IMR-90 (cell line): ENCODE measurements around the gene PLEK2. TPM values are rescaled to one million over a fixed set of nuclear protein-coding genes. Genes with fewer than 3 reads are reported as not detected.

ENCODE experiments used
- ATAC-seq: fragments of 200-7000 bp; cut with Tn5 transposase; 2 replicates; pipeline ENCODE4 v1.9.1; 2020; ENCODE audit warnings: low read depth, mild to moderate bottlenecking, moderate library complexity
- BruUV-seq: library from RNA; stranded (reverse); fragments of 400-500 nt; replicated peaks from 2 replicates; lab custom pipeline; 2021; lab: Mats Ljungman, UMichigan
- CTCF ChIA-PET: fragments of 300-600 bp; formaldehyde crosslinking; extraction: SDS; loops from one replicate; lab custom pipeline; 2021; ENCODE audit warnings: antibody characterized with exemption; lab: Yijun Ruan, JAX
- POLR2A ChIA-PET: fragments of 300-600 bp; sonication (Branson Sonifier 250); formaldehyde crosslinking; loops from one replicate; lab custom pipeline; 2022; ENCODE audit warnings: antibody characterized with exemption; ENCODE audit not compliant: unreplicated experiment; lab: Charles Lee
- DNase-seq: peaks from one replicate; pipeline ENCODE4 v3.0.0; 2013
- H2AFZ ChIP-seq: replicated peaks from 2 replicates; pipeline ENCODE3; 2013; ENCODE audit warnings: low read length, mild to moderate bottlenecking; ENCODE audit not compliant: poor library complexity
- H2AK5ac ChIP-seq: 2 replicates; pipeline ENCODE4 v1.6.1; 2013; ENCODE audit warnings: low read depth, low read length, inconsistent platforms
- H2AK9ac ChIP-seq: replicated peaks from 2 replicates; pipeline ENCODE3; 2013; ENCODE audit warnings: mild to moderate bottlenecking, low read depth, low read length, moderate library complexity; ENCODE audit not compliant: poor library complexity
- H2BK120ac ChIP-seq: 2 replicates; pipeline ENCODE4 v1.6.1; 2013; ENCODE audit warnings: low read depth, low read length, inconsistent platforms
- H2BK15ac ChIP-seq: 3 replicates; pipeline ENCODE4 v1.6.1; 2013; ENCODE audit warnings: low read depth, low read length, inconsistent platforms
- H2BK20ac ChIP-seq: 2 replicates; pipeline ENCODE4 v1.6.1; 2013; ENCODE audit warnings: low read depth, mild to moderate bottlenecking, inconsistent platforms, low read length, moderate library complexity
- H2BK5ac ChIP-seq: 2 replicates; pipeline ENCODE4 v1.6.1; 2013; ENCODE audit warnings: mild to moderate bottlenecking, low read depth, low read length, inconsistent platforms; ENCODE audit not compliant: poor library complexity, severe bottlenecking
- H3K14ac ChIP-seq: replicated peaks from 2 replicates; pipeline ENCODE4 v1.6.1; 2013; ENCODE audit warnings: low read depth, low read length, inconsistent platforms
- H3K18ac ChIP-seq: 2 replicates; pipeline ENCODE4 v1.6.1; 2013; ENCODE audit warnings: low read depth, low read length, control low read depth
- H3K23ac ChIP-seq: 2 replicates; pipeline ENCODE4 v1.6.1; 2013; ENCODE audit warnings: low read depth, low read length, inconsistent platforms
- H3K27ac ChIP-seq: 2 replicates; pipeline ENCODE4 v1.5.1; 2013; ENCODE audit warnings: mild to moderate bottlenecking, control low read depth, low read length; ENCODE audit not compliant: insufficient read depth
- H3K27me3 ChIP-seq: 2 replicates; pipeline ENCODE4 v1.6.1; 2013; ENCODE audit warnings: low read length; ENCODE audit not compliant: control insufficient read depth, insufficient read depth
- H3K36me3 ChIP-seq: 2 replicates; pipeline ENCODE4 v1.6.1; 2013; ENCODE audit warnings: low read length, mixed read lengths; ENCODE audit not compliant: control insufficient read depth, insufficient read depth
- H3K4ac ChIP-seq: 2 replicates; pipeline ENCODE4 v1.6.1; 2013; ENCODE audit warnings: low read depth, low read length, inconsistent platforms
- H3K4me1 ChIP-seq: 2 replicates; pipeline ENCODE4 v1.6.1; 2013; ENCODE audit warnings: low read length, mixed read lengths; ENCODE audit not compliant: control insufficient read depth, insufficient read depth
- H3K4me2 ChIP-seq: 2 replicates; pipeline ENCODE4 v1.6.1; 2013; ENCODE audit warnings: low read depth, mild to moderate bottlenecking, control low read depth, low read length, moderate library complexity
- H3K4me3 ChIP-seq: 2 replicates; pipeline ENCODE4 v1.5.1; 2013; ENCODE audit warnings: low read depth, mild to moderate bottlenecking, control low read depth, low read length, moderate library complexity; ENCODE audit not compliant: insufficient read depth
- H3K56ac ChIP-seq: 2 replicates; pipeline ENCODE4 v1.6.1; 2013; ENCODE audit warnings: low read length, inconsistent platforms; ENCODE audit not compliant: insufficient read depth; ENCODE audit errors: extremely low read depth
- H3K79me1 ChIP-seq, 2 experiments: 2 replicates each; pipeline ENCODE4 v1.6.1; 2013; ENCODE audit warnings: low read length in 2 of 2, inconsistent platforms in 1 of 2, low read depth in 1 of 2
- H3K9ac ChIP-seq: 2 replicates; pipeline ENCODE4 v1.6.1; 2013; ENCODE audit warnings: low read depth, low read length, control low read depth
- H3K9me1 ChIP-seq: 2 replicates; pipeline ENCODE4 v1.6.1; 2013; ENCODE audit warnings: low read length, inconsistent platforms; ENCODE audit not compliant: insufficient read depth
- H3K9me3 ChIP-seq: 2 replicates; pipeline ENCODE4 v1.6.1; 2013; ENCODE audit warnings: low read length; ENCODE audit not compliant: control insufficient read depth, insufficient read depth
- H4K20me1 ChIP-seq: 2 replicates; pipeline ENCODE4 v1.6.1; 2013; ENCODE audit warnings: low read length, inconsistent platforms; ENCODE audit not compliant: insufficient read depth
- H4K5ac ChIP-seq: 2 replicates; pipeline ENCODE4 v1.6.1; 2013; ENCODE audit warnings: mild to moderate bottlenecking, low read depth, low read length, control low read depth
- H4K8ac ChIP-seq, 2 experiments: 2 replicates each; pipeline ENCODE4 v1.6.1; 2013; ENCODE audit warnings: low read depth in 2 of 2, low read length in 2 of 2, control low read depth in 1 of 2, inconsistent platforms in 1 of 2
- H4K91ac ChIP-seq: 2 replicates; pipeline ENCODE4 v1.6.1; 2013; ENCODE audit warnings: low read depth, low read length, inconsistent platforms; ENCODE audit not compliant: insufficient read depth
- BHLHE40 ChIP-seq: fragments of 150-350 bp; IDR thresholded peaks from 2 replicates; pipeline ENCODE4 v1.6.1; 2016; ENCODE audit warnings: mild to moderate bottlenecking, low read depth, low read length
- CEBPB ChIP-seq: IDR thresholded peaks from 2 replicates; pipeline ENCODE4 v1.6.1; 2012; ENCODE audit warnings: low read depth, low read length, improper control_type of control experiment
- CHD1 ChIP-seq: IDR thresholded peaks from 2 replicates; pipeline ENCODE4 v1.6.1; 2012; ENCODE audit warnings: low read depth, low read length, improper control_type of control experiment
- CTCF ChIP-seq: conservative IDR thresholded peaks from 2 replicates; pipeline ENCODE4 v1.5.1; 2012; ENCODE audit warnings: mild to moderate bottlenecking, low read depth, low read length, improper control_type of control experiment
- ELK1 ChIP-seq: fragments of 150-350 bp; IDR thresholded peaks from 2 replicates; pipeline ENCODE4 v1.6.1; 2016; ENCODE audit warnings: low read depth, mild to moderate bottlenecking, low read length, moderate library complexity, borderline replicate concordance
- FOS ChIP-seq: fragments of 150-350 bp; IDR thresholded peaks from 2 replicates; pipeline ENCODE4 v1.6.1; 2016; ENCODE audit warnings: low read depth, low read length
- MAFK ChIP-seq: IDR thresholded peaks from 2 replicates; pipeline ENCODE4 v1.6.1; 2012; ENCODE audit warnings: low read depth, low read length, improper control_type of control experiment
- MXI1 ChIP-seq: IDR thresholded peaks from 2 replicates; pipeline ENCODE4 v1.6.1; 2012; ENCODE audit warnings: low read depth, mild to moderate bottlenecking, low read length, moderate library complexity, borderline replicate concordance
- POLR2A ChIP-seq: IDR thresholded peaks from 2 replicates; pipeline ENCODE4 v1.6.1; 2012; ENCODE audit warnings: mild to moderate bottlenecking, low read depth, low read length
- RAD21 ChIP-seq: IDR thresholded peaks from 2 replicates; pipeline ENCODE4 v1.6.1; 2012; ENCODE audit warnings: low read length, improper control_type of control experiment
- RCOR1 ChIP-seq: IDR thresholded peaks from 2 replicates; pipeline ENCODE4 v1.6.1; 2012; ENCODE audit warnings: mild to moderate bottlenecking, low read length, improper control_type of control experiment; ENCODE audit not compliant: insufficient replicate concordance
- RFX5 ChIP-seq: IDR thresholded peaks from 2 replicates; pipeline ENCODE4 v1.8.0; 2012; ENCODE audit warnings: low read depth, mild to moderate bottlenecking, low read length, moderate library complexity
- WGBS, 2 experiments: methylation state at CpG; one replicate each; pipeline versions ENCODE4 v1.1.5 to v1.1.7; 2013; ENCODE audit warnings: missing lambda C conversion rate in 2 of 2; ENCODE audit not compliant: insufficient read length in 1 of 2; ENCODE audit errors: extremely low coverage in 2 of 2; 5-methylcytosine and 5-hydroxymethylcytosine counted together
- dilution Hi-C: fragments of 300-500 bp; cut with HindIII; formaldehyde crosslinking; loops from one replicate; pipeline ENCODE4 v1.14.3; 2018; ENCODE audit warnings: low sequenced_read_pairs; ENCODE audit not compliant: unreplicated experiment
- in situ Hi-C: fragments of 300-500 bp; cut with MboI; formaldehyde crosslinking; loops from 3 replicates; pipeline ENCODE4 v1.14.3; 2019; ENCODE audit warnings: low sequenced_read_pairs, inconsistent platforms, mixed read lengths
- intact Hi-C: fragments of 100-400 bp; cut with micrococcal nuclease; formaldehyde crosslinking; loops from 2 replicates; pipeline ENCODE4 v1.10.0; 2022
- polyA plus RNA-seq, 3 experiments: library from polyadenylated mRNA; depleted of rRNA; stranded (reverse); fragments of >200 nt; gene quantifications; 2 replicates each; pipeline ENCODE4 v1.2.3, GENCODE V29; 2012; ENCODE audit warnings: low replicate concordance in 1 of 3
- total RNA-seq: library from RNA; depleted of rRNA; stranded (reverse); fragments of >200 nt; gene quantifications from 2 replicates; pipeline ENCODE4 v1.2.3, GENCODE V29; 2012
- TF ChIP-seq, protein P1 (sequence below): fragments of 150-350 bp; IDR thresholded peaks from 2 replicates; pipeline ENCODE4 v1.6.1; 2017; ENCODE audit warnings: mild to moderate bottlenecking, antibody characterized with exemption, low read length, low read depth

PLEK2 gene
- total and polyA plus RNA-seq, 2 of the 4 experiments (the other 2 are of a cell fraction), result 1.7 to 2.5 TPM

DNA sequence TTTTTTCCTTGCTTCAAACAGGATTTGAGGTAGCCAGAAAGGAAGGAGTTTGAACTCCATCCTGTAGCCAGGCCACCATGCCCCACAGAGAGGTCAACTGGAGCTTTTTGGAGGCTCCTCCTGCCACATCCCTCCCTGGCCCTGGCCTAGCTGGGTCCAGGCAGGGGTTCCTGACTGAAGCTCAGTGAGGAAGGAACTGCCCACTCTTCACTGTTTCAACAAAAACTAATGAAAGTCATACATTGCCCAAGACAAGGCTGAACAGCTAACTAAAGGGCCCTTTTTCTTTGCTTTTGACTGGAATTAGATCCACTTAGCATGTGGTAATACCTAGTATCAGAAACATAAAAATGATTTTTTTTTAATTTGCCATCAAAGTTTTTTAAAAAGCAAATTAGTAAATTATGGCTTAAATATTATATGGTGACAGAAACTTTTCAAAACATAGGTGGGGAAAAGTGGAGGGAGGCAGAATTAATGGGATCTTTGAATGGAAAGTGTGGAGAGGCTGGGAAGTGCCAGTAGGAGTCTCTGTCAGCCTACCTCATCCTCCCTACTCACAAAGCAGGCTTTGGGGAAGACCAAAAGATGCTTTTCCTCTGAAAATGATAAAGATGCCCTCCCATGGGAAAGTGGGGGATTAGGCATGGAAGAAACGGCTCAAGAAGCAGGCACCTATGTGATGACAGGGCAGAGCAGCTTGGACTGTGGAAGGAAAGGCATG, 22.0 kb downstream of the PLEK2 start:
- no peaks in the 10 kb centered on the region for H3K9me3 ChIP-seq
- H2BK15ac ChIP-seq, result no peak overlapping the region
- H2AK9ac ChIP-seq, result no peak overlapping the region
- H3K4me1 ChIP-seq, result no peaks in the 10 kb centered on the region
- POLR2A ChIA-PET, result interaction anchor here (0.5 kb wide), 1 partner anchor 17 kb away, joined by 3 read pairs; no protein-coding TSS in a partner anchor
- no TSS peak for BruUV-seq
- H3K79me1 ChIP-seq, result no peaks in the 10 kb centered on the region
- H3K4ac ChIP-seq, result no peak overlapping the region
- ATAC-seq (no peak), DNase-seq (no peak)
- no peak overlapping the region for H2AFZ ChIP-seq
- no peak overlapping the region for H2BK5ac ChIP-seq
- H3K23ac ChIP-seq, result no peak overlapping the region
- H3K9ac ChIP-seq, result no peak overlapping the region
- H3K9me1 ChIP-seq, result no peaks in the 10 kb centered on the region
- peaks cover 7% of the 10 kb centered on the region for H3K36me3 ChIP-seq
- no peak overlapping the region for H4K5ac ChIP-seq
- no peaks in the 10 kb centered on the region for H4K20me1 ChIP-seq
- H4K8ac ChIP-seq, result no peak overlapping the region
- TF ChIP-seq MXI1, result no peak
- TF ChIP-seq BHLHE40, result no peak
- no peak for TF ChIP-seq MAFK
- TF ChIP-seq RAD21, result no peak
- TF ChIP-seq CHD1, result no peak
- TF ChIP-seq POLR2A, result no peak
- TF ChIP-seq ELK1, result no peak
- no peak for TF ChIP-seq CTCF
- no peak for TF ChIP-seq FOS
- TF ChIP-seq RFX5, result no peak
- no peak for TF ChIP-seq CEBPB
- TF ChIP-seq RCOR1, result no peak
- TF ChIP-seq, protein P1, sequence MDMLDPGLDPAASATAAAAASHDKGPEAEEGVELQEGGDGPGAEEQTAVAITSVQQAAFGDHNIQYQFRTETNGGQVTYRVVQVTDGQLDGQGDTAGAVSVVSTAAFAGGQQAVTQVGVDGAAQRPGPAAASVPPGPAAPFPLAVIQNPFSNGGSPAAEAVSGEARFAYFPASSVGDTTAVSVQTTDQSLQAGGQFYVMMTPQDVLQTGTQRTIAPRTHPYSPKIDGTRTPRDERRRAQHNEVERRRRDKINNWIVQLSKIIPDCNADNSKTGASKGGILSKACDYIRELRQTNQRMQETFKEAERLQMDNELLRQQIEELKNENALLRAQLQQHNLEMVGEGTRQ, result no peak
- H3K56ac ChIP-seq, result no peak overlapping the region
- no peak overlapping the region for H2BK20ac ChIP-seq
- no peak overlapping the region for H3K18ac ChIP-seq
- dilution Hi-C loops, result no loop called here
- no peak overlapping the region for H3K4me2 ChIP-seq
- intact Hi-C loops, result no loop called here
- H3K27ac ChIP-seq, result no peak overlapping the region
- in situ Hi-C loops, result no loop called here
- no peaks in the 10 kb centered on the region for H3K27me3 ChIP-seq
- no peak overlapping the region for H3K4me3 ChIP-seq
- WGBS, 2 experiments, result 71% methylated on average over 1 of the region's 1 CpG; no CpG with 5 or more reads in 1 of the 2 experiments
- H2BK120ac ChIP-seq, result no peak overlapping the region
- CTCF ChIA-PET, result interaction anchor here (0.9 to 1.1 kb wide), 2 partner anchors 30 to 42 kb away, joined by 3 to 4 read pairs; partner anchors contain the start of gene ATP6V1D
- H3K14ac ChIP-seq, result no peak overlapping the region
- H2AK5ac ChIP-seq, result no peak overlapping the region
- no peak overlapping the region for H4K91ac ChIP-seq
